HG02610 (cell line): Measurements from ENCODE around the gene RTP2.

ENCODE experiments used
- ATAC-seq: cut with Tn5 transposase; IDR thresholded peaks from one replicate; pipeline ENCODE4 v1.9.1; 2021; ENCODE audit warnings: mild to moderate bottlenecking, moderate library complexity; ENCODE audit not compliant: unreplicated experiment

The RTP2 gene

GRCh38 chr3:187677604-187678003 lies 24.8 kb downstream of the RTP2 start:
- no peak for ATAC-seq

- no peak for ATAC-seq
These were observed 29.3 kb downstream of the RTP2 start for GRCh38 chr3:187673012-187673411.

GRCh38 chr3:187669675-187670504 lies 32.5 kb downstream of the RTP2 start, which contains the start of gene SST:
Gene SST (minus strand): TSS chr3:187670394. CDS start chr3:187670291, 103 bp downstream.
- no peak for ATAC-seq

GRCh38 chr3:187667526-187667925 lies 34.8 kb downstream of the RTP2 start:
- ATAC-seq = no peak

GRCh38 chr3:187665764-187666402 lies 36.5 kb downstream of the RTP2 start:
- ATAC-seq = no peak

- ATAC-seq = no peak
These were observed 37.3 kb downstream of the RTP2 start for GRCh38 chr3:187665010-187665409.

- no peak for ATAC-seq
These were observed 39.4 kb downstream of the RTP2 start for GRCh38 chr3:187662848-187663409.

GRCh38 chr3:187661267-187661666 lies 41.1 kb downstream of the RTP2 start:
- no peak for ATAC-seq

GRCh38 chr3:187651282-187651681 lies 51.1 kb downstream of the RTP2 start:
- ATAC-seq = no peak
